ENCODE results near the gene VOPP1. TPM values are rescaled to one million over a fixed set of nuclear protein-coding genes. Genes with fewer than 3 reads are reported as not detected.

The VOPP1 gene
- total RNA-seq, 1 experiment from 2014 or later: 21.6 TPM

DNA sequence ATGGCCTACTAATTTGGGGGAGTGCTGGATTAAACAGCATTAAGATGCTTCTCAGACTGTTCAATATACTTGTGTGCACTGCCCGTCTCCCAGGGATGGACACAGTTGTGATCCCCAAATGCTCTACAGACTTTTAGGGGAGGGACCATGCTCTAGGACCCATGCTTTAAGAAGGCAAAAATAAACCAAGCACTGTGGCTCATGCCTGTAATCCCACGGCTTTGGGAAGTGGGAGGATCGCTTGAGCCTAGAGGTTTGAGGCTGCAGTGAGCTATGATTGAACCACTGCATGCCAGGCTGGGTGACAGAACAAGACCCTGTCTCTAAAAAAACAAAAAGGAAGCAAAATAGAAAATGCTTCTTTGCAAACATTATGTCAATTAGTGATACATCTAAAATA, 102.6 kb downstream of the VOPP1 start:
- Histone ChIP-seq H3K9ac (ENCODE audit: low read length) (no peak overlapping the region), H4K20me1 (ENCODE audit: insufficient read depth, low read depth, low read length) (no peaks in the 10 kb centered on the region), H3K9me2 (replicated peaks; ENCODE audit: insufficient read depth, low read length) (no peaks in the 10 kb centered on the region), H3K9me3 (ENCODE audit: low read length) (no peaks in the 10 kb centered on the region), H3K4me1 (ENCODE audit: low read length) (no peaks in the 10 kb centered on the region), H3K27me3 (ENCODE audit: low read length) (no peaks in the 10 kb centered on the region), H3K79me2 (ENCODE audit: low read length) (no peaks in the 10 kb centered on the region), H3K27ac (ENCODE audit: low read length) (no peak overlapping the region), H3K36me3 (ENCODE audit: insufficient read depth, low read length) (no peaks in the 10 kb centered on the region), H3K4me2 (ENCODE audit: low read depth, low read length, poor library complexity, severe bottlenecking) (no peak overlapping the region), H2AFZ (ENCODE audit: low read length) (no peak overlapping the region), H3K4me3 (ENCODE audit: low read length) (no peak overlapping the region)
- DNase-seq: no peak

- no peaks in the 10 kb centered on the region for H3K36me3 ChIP-seq (ENCODE audit: insufficient read depth, low read length)
- no peak overlapping the region for H3K27ac ChIP-seq (ENCODE audit: low read length)
- H3K9me3 ChIP-seq (ENCODE audit: low read length): no peaks in the 10 kb centered on the region
- H3K79me2 ChIP-seq (ENCODE audit: low read length): no peaks in the 10 kb centered on the region
- DNase-seq: no peak
- no peaks in the 10 kb centered on the region for H4K20me1 ChIP-seq (ENCODE audit: insufficient read depth, low read depth, low read length)
- no peak overlapping the region for H3K4me3 ChIP-seq (ENCODE audit: low read length)
- H3K4me2 ChIP-seq (ENCODE audit: low read depth, low read length, poor library complexity, severe bottlenecking): no peak overlapping the region
- no peak overlapping the region for H2AFZ ChIP-seq (ENCODE audit: low read length)
- H3K9ac ChIP-seq (ENCODE audit: low read length): no peak overlapping the region
- no peaks in the 10 kb centered on the region for H3K9me2 ChIP-seq (replicated peaks; ENCODE audit: insufficient read depth, low read length)
- H3K27me3 ChIP-seq (ENCODE audit: low read length): no peaks in the 10 kb centered on the region
- no peaks in the 10 kb centered on the region for H3K4me1 ChIP-seq (ENCODE audit: low read length)
Observed at GRCh38 chr7:55469271-55469681, 103.0 kb downstream of the VOPP1 start.

GRCh38 chr7:55468495-55468894, 103.8 kb downstream of the VOPP1 start:
- no peaks in the 10 kb centered on the region for H3K4me1 ChIP-seq (ENCODE audit: low read length)
- H3K4me3 ChIP-seq (ENCODE audit: low read length): no peak overlapping the region
- H3K9ac ChIP-seq (ENCODE audit: low read length): no peak overlapping the region
- H3K36me3 ChIP-seq (ENCODE audit: insufficient read depth, low read length): no peaks in the 10 kb centered on the region
- no peaks in the 10 kb centered on the region for H3K9me2 ChIP-seq (replicated peaks; ENCODE audit: insufficient read depth, low read length)
- no peaks in the 10 kb centered on the region for H3K79me2 ChIP-seq (ENCODE audit: low read length)
- no peak for DNase-seq
- H3K9me3 ChIP-seq (ENCODE audit: low read length): no peaks in the 10 kb centered on the region
- H4K20me1 ChIP-seq (ENCODE audit: insufficient read depth, low read depth, low read length): no peaks in the 10 kb centered on the region
- no peak overlapping the region for H2AFZ ChIP-seq (ENCODE audit: low read length)
- H3K4me2 ChIP-seq (ENCODE audit: low read depth, low read length, poor library complexity, severe bottlenecking): no peak overlapping the region
- H3K27me3 ChIP-seq (ENCODE audit: low read length): no peaks in the 10 kb centered on the region
- H3K27ac ChIP-seq (ENCODE audit: low read length): no peak overlapping the region

DNA sequence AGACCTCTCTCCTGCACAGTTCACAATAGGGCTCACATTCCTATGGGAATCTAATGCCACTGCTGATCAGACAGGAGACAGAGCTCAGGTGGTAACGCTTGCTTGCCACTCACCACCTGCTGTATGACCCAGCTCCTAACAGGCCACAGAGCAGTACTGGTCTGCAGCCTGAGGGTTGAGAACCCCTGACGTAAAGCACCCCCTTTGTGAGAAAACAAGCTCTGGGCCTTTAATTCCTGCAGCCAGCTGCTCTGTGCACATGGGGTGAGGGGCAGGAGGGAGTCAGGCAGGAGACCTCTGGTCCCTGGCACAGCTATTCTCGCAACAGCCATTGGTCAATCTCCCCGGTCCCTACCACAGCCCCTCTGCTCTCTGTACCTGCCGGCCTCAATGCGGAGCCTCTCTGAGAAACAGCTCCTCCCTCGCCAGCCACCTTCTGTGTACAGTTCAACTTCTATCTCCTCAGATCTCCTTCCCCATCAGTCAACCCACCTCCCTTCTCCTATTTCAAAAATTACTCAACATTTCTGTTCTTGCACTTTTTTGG, 105.2 kb downstream of the VOPP1 start:
- H2AFZ ChIP-seq (ENCODE audit: low read length): no peak overlapping the region
- no peak for DNase-seq
- no peaks in the 10 kb centered on the region for H3K36me3 ChIP-seq (ENCODE audit: insufficient read depth, low read length)
- H3K27ac ChIP-seq (ENCODE audit: low read length): no peak overlapping the region
- H3K9me2 ChIP-seq (replicated peaks; ENCODE audit: insufficient read depth, low read length): no peaks in the 10 kb centered on the region
- no peak overlapping the region for H3K4me2 ChIP-seq (ENCODE audit: low read depth, low read length, poor library complexity, severe bottlenecking)
- H3K4me3 ChIP-seq (ENCODE audit: low read length): no peak overlapping the region
- no peak overlapping the region for H3K9ac ChIP-seq (ENCODE audit: low read length)
- H4K20me1 ChIP-seq (ENCODE audit: insufficient read depth, low read depth, low read length): no peaks in the 10 kb centered on the region
- H3K4me1 ChIP-seq (ENCODE audit: low read length): no peaks in the 10 kb centered on the region
- no peaks in the 10 kb centered on the region for H3K79me2 ChIP-seq (ENCODE audit: low read length)
- H3K27me3 ChIP-seq (ENCODE audit: low read length): no peaks in the 10 kb centered on the region
- no peaks in the 10 kb centered on the region for H3K9me3 ChIP-seq (ENCODE audit: low read length)

DNA sequence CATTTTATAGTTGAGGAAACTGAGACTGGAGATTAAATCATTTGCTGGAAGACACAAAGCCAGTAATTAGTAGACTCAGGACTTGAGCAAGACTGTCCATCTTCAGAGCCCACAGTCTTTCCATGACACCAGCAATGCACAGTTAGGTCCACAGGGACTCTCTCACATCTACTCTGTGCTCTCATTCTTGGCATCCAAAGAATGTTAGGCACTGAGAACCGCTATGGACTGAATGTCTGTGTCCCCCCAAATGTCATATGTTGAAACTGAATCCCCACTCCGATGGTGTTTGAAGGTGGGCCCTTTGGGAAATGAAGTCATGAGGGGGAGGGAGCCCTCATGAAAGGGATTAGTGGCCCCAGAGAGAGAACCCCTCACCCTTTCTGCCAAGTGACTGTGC, 106.6 kb downstream of the VOPP1 start:
- no peak for DNase-seq
- no peaks in the 10 kb centered on the region for H3K9me2 ChIP-seq (replicated peaks; ENCODE audit: insufficient read depth, low read length)
- H3K9me3 ChIP-seq (ENCODE audit: low read length): no peaks in the 10 kb centered on the region
- no peaks in the 10 kb centered on the region for H3K79me2 ChIP-seq (ENCODE audit: low read length)
- H4K20me1 ChIP-seq (ENCODE audit: insufficient read depth, low read depth, low read length): no peaks in the 10 kb centered on the region
- no peak overlapping the region for H2AFZ ChIP-seq (ENCODE audit: low read length)
- H3K36me3 ChIP-seq (ENCODE audit: insufficient read depth, low read length): no peaks in the 10 kb centered on the region
- H3K4me1 ChIP-seq (ENCODE audit: low read length): no peaks in the 10 kb centered on the region
- no peak overlapping the region for H3K27ac ChIP-seq (ENCODE audit: low read length)
- H3K4me2 ChIP-seq (ENCODE audit: low read depth, low read length, poor library complexity, severe bottlenecking): no peak overlapping the region
- no peaks in the 10 kb centered on the region for H3K27me3 ChIP-seq (ENCODE audit: low read length)
- no peak overlapping the region for H3K9ac ChIP-seq (ENCODE audit: low read length)
- no peak overlapping the region for H3K4me3 ChIP-seq (ENCODE audit: low read length)

GRCh38 chr7:55464422-55464821, 107.9 kb downstream of the VOPP1 start:
- H3K79me2 ChIP-seq (ENCODE audit: low read length): no peaks in the 10 kb centered on the region
- H3K9me3 ChIP-seq (ENCODE audit: low read length): no peaks in the 10 kb centered on the region
- H3K36me3 ChIP-seq (ENCODE audit: insufficient read depth, low read length): no peaks in the 10 kb centered on the region
- DNase-seq: no peak
- no peak overlapping the region for H2AFZ ChIP-seq (ENCODE audit: low read length)
- no peaks in the 10 kb centered on the region for H4K20me1 ChIP-seq (ENCODE audit: insufficient read depth, low read depth, low read length)
- H3K4me1 ChIP-seq (ENCODE audit: low read length): no peaks in the 10 kb centered on the region
- no peaks in the 10 kb centered on the region for H3K9me2 ChIP-seq (replicated peaks; ENCODE audit: insufficient read depth, low read length)
- H3K4me3 ChIP-seq (ENCODE audit: low read length): no peak overlapping the region
- no peak overlapping the region for H3K27ac ChIP-seq (ENCODE audit: low read length)
- no peak overlapping the region for H3K9ac ChIP-seq (ENCODE audit: low read length)
- no peaks in the 10 kb centered on the region for H3K27me3 ChIP-seq (ENCODE audit: low read length)
- H3K4me2 ChIP-seq (ENCODE audit: low read depth, low read length, poor library complexity, severe bottlenecking): no peak overlapping the region

DNA sequence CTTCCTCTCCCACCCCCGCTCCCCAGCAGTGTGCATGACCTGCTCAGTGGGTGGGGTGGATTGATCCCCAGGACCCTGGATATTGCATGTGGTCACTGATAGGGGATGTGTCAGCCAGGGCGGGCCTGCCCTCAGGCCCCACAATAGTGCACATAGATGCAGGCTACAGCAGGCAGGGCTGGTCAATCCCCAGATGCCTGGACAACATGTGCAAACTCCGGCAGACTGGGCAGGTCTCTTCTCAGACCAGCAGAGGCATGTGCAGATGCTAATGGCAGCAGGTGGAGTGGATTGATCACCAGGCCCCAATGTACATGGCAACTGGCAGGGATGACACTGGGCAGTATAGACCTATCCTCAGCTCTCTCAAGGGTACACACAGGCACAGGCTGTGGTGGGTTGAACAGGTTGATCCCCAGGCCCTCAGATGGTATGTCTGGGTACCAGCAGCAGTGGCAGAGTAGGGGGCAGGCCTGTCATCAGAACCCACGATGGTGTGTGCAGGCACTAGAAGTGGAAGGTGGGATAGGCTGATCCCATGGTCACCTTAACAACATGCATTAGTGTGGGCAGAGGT, 108.5 kb downstream of the VOPP1 start:
- no peak overlapping the region for H3K27ac ChIP-seq (ENCODE audit: low read length)
- no peaks in the 10 kb centered on the region for H3K9me3 ChIP-seq (ENCODE audit: low read length)
- no peak for DNase-seq
- H2AFZ ChIP-seq (ENCODE audit: low read length): no peak overlapping the region
- H4K20me1 ChIP-seq (ENCODE audit: insufficient read depth, low read depth, low read length): no peaks in the 10 kb centered on the region
- H3K4me2 ChIP-seq (ENCODE audit: low read depth, low read length, poor library complexity, severe bottlenecking): no peak overlapping the region
- H3K4me3 ChIP-seq (ENCODE audit: low read length): no peak overlapping the region
- H3K4me1 ChIP-seq (ENCODE audit: low read length): no peaks in the 10 kb centered on the region
- H3K27me3 ChIP-seq (ENCODE audit: low read length): no peaks in the 10 kb centered on the region
- H3K79me2 ChIP-seq (ENCODE audit: low read length): no peaks in the 10 kb centered on the region
- H3K9me2 ChIP-seq (replicated peaks; ENCODE audit: insufficient read depth, low read length): no peaks in the 10 kb centered on the region
- no peak overlapping the region for H3K9ac ChIP-seq (ENCODE audit: low read length)
- H3K36me3 ChIP-seq (ENCODE audit: insufficient read depth, low read length): no peaks in the 10 kb centered on the region

DNA sequence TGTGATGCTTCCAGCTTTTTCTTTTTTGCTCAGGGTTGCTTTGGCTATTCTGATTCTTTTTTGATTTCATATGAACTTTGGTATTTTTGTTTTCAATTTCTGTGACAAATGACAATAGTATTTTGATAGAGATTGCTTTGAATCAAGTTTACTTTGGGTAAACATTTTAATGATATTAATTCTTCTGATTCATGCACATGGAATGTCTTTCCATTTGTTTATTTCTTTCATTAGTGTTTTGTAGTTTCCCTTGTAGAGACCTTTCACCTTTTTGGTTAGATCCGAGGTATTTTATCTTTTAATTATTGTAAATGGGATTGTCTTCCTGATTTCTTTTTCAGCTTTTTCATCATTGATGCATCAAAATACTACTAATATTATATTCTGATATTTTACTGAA, 114.0 kb downstream of the VOPP1 start:
- no peaks in the 10 kb centered on the region for H3K79me2 ChIP-seq (ENCODE audit: low read length)
- H3K27me3 ChIP-seq (ENCODE audit: low read length): no peaks in the 10 kb centered on the region
- H3K27ac ChIP-seq (ENCODE audit: low read length): no peak overlapping the region
- H3K4me2 ChIP-seq (ENCODE audit: low read depth, low read length, poor library complexity, severe bottlenecking): no peak overlapping the region
- H3K9me2 ChIP-seq (replicated peaks; ENCODE audit: insufficient read depth, low read length): no peaks in the 10 kb centered on the region
- 0 out of 2 replicates have a peak, but pooled peaks cover under 1% of the 10 kb centered on the region for H4K20me1 ChIP-seq (ENCODE audit: insufficient read depth, low read depth, low read length)
- no peak overlapping the region for H3K4me3 ChIP-seq (ENCODE audit: low read length)
- no peaks in the 10 kb centered on the region for H3K36me3 ChIP-seq (ENCODE audit: insufficient read depth, low read length)
- H3K4me1 ChIP-seq (ENCODE audit: low read length): no peaks in the 10 kb centered on the region
- no peak overlapping the region for H3K9ac ChIP-seq (ENCODE audit: low read length)
- H2AFZ ChIP-seq (ENCODE audit: low read length): no peak overlapping the region
- DNase-seq: no peak
- no peaks in the 10 kb centered on the region for H3K9me3 ChIP-seq (ENCODE audit: low read length)
